GM18505 (cell line): ENCODE data around the gene WDFY2.

ENCODE experiments used
- ATAC-seq: cut with Tn5 transposase; IDR thresholded peaks from one replicate; pipeline ENCODE4 v1.9.1; 2021; ENCODE audit not compliant: unreplicated experiment
- POLR2A ChIP-seq: IDR thresholded peaks from 4 replicates; pipeline ENCODE4 v1.6.1; 2011; ENCODE audit warnings: borderline replicate concordance; ENCODE audit not compliant: insufficient read depth, insufficient read length; ENCODE audit errors: extremely low read depth

Gene WDFY2

DNA sequence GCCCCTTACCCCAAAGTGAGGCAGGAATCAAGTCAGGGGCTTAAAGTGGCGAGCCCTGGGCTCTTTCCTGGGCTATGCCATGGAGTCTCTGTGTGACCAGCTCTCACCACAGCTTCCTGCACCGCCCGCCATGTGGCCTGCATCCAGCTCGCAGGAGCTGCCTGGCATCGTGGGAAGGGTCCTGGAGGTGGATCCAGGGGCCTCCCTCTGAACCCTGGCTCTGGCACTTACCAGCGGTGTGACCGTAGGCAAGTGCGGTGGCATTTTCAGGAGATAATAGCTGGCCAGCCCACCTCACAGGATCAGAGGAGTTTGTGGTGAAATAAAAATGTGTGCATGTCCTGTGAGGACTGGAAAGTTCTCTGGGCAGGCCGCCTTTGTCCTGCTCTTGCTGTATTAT lies 193.7 kb downstream of the WDFY2 start:
- no peak for TF ChIP-seq POLR2A
- ATAC-seq = no peak

DNA sequence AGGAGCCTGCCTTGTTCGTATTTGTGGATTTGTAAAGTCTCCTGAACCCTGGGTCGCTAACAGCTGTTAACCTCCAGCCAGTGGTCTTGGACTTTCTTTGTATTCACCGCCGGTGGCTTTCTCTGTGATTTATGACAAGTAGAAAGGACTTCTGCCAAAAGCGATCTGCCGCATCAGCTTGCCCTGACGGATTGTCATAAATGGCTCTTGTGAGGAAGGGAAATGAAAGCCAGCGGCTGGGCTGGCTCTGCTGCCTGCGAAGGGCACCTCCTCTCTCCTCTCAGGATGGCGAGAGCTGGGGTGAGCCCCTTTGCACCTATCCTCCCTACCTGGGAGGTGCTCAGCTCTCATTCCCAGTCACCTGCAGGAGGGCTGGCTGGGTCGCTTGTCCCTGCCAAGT lies 194.1 kb downstream of the WDFY2 start:
- TF ChIP-seq POLR2A = no peak
- no peak for ATAC-seq

DNA sequence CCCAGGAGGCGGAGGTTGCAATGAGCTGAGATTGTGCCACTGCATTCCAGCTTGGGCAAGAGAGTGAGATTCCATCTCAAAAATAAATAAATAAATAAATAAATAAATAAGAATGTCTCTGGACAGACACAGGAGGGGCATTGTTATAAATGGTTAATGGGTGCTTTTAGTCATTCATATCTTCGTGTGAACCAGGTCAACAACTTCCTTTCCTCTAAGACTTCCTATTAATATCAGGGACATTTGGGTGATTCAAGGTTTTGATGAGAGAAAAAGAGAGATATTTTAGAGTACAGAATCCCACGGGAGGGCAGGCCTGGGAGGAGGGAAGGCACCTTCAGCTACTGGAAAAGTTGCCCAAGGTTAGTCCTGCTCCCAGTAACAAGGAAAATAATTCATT lies 195.8 kb downstream of the WDFY2 start:
- TF ChIP-seq POLR2A = no peak
- ATAC-seq = no peak

DNA sequence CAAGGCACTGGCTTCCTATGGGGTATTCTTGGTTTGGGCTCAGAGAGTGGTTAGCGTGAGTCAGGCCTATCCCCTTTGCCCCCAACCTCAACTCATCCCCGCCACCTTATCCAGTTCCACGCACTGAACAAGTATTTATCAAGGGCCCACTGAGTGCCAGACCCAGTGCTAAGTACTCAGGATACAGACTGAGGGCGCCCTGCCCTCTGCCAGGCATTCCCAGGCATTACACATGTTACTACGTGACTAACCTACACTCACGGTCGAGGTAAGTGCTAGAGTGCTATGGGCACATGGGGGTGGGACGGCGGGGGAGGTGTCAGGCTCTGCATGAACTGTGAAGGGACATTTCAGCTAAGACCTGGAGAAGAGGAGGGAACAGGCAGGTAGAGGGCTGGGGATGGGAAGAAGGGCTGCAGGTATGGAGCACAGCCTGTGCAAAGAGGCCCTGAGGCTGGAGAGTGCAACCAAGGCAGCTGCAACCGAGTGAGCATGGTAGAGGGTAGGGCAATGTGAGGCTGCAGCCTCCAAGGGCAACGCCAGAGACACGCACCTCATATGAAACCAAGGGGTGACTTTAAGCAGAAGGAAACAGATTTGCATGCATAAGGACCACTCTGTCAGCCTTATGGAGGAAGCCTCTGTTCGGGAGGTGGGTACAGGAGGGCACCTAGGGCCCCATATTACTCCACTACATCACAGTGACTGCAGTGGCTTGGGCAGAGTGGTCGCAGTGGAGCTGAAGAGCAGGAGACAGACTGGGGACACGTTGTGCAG lies 197.2 kb downstream of the WDFY2 start:
- no peak for ATAC-seq
- TF ChIP-seq POLR2A = no peak

DNA sequence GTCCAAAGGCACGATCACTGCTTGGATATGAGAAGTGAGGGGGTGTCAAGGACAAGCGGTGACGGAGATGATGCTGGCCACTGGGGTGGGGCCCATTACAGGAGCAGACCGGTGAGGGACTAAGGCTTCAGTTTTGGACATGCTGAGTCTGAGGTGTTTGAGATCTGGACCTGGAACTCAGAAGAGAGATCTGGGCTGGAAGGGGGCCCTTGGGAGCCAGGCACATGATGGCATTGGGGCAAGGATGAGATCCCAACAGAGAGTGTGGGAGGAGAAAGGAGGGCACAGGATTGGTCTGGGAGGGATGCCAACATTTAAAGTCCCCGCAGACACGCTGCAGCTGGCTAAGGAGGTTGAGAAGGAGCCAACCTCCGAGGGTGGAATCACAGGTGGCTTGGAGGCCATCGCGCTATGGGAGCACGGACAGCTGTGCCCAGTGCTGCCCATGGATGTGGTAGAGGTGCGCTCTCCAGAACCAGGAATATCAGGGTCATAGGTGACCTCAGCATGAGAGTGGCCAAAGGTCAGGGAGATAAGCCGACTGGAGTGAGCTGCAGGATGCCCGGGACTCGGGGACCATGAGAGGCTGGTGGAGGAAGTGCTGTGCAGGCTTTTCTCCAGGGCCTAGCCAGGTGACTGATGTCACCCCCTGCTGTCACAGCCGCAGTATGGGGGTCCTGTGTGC lies 197.9 kb downstream of the WDFY2 start:
- ATAC-seq = no peak
- no peak for TF ChIP-seq POLR2A

DNA sequence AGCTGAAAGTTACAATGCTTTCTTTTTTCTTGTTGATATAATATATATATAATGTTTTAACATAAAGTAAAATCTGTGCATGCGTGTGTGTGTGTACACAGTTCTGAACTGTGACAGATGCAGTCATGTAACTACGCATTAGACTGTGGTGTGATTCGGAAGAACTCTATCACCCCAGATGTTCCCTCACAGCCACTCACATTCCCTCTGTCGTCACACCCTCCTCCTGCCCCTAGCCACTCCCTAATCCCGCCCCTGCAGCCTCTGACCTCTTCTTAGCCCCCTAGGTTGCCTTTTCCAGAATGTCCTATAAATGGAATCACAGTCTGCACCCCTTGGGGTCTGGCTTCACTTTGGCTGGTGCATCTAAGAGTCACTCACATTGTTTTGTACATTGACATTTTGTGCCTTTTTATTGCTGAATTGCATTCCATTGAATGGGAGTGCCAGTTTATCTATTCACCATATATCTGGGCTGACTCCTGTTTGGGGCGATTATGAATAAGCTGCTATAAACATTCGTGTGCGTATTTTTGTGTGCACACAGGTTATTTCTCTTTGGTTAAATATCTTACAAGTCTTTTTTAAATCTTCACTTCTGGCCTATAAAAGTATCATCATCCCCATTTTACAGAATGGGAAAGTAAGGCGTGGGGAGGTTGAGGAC lies 199.3 kb downstream of the WDFY2 start:
- no peak for TF ChIP-seq POLR2A
- no peak for ATAC-seq

DNA sequence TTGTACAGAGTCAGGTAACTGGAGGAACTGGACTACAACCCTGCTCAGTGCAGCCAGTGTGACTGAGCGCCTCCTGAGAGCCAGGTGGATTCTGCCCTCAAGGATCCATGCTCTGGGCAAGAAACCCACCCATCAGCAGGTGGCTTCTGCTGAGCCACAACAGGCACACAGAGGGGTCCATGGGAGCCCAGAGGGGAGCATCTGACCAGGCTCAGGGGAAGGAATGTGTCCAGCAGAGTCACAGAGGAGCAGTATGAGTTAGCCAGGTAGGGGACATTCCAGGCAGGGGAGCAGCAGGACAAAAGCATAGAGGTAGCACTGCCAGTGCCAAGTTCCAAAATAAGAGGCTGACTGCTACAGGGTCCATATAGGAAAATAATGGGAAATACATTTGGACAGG lies 199.8 kb downstream of the WDFY2 start:
- TF ChIP-seq POLR2A = no peak
- no peak for ATAC-seq

DNA sequence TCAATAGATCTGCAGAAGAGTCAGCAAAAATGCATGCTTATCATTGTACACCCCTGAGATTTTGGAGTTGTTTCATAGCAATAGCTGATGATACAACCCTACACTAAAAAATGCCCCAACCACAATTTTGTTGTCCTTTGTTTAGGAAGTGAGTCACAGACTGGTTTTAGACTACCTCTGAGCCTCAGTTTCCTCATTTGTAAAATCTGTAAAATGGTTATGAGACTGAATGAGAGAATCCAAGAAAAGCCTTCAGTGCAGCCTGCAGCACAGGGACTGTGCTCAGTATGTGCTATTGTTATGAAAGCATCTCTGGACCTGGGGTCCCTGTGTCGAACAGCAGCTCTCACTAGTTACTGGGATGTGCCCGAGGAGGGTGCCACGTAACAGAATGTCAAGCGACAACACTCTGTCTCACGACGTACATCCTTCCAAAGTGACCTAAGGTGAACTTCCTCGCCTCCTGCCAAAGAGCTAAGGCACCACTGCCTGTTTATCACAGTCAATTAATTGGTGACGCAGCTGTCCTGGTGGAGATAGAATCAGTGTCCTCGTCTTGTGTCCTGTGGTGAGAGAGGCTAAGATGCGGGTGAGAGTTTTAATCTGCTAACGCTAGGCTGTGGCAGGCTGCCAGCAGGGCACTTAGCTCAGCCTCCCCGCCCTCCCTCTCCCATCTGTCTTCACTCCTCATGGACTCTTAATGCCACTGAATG lies 201.6 kb downstream of the WDFY2 start:
- no peak for TF ChIP-seq POLR2A

DNA sequence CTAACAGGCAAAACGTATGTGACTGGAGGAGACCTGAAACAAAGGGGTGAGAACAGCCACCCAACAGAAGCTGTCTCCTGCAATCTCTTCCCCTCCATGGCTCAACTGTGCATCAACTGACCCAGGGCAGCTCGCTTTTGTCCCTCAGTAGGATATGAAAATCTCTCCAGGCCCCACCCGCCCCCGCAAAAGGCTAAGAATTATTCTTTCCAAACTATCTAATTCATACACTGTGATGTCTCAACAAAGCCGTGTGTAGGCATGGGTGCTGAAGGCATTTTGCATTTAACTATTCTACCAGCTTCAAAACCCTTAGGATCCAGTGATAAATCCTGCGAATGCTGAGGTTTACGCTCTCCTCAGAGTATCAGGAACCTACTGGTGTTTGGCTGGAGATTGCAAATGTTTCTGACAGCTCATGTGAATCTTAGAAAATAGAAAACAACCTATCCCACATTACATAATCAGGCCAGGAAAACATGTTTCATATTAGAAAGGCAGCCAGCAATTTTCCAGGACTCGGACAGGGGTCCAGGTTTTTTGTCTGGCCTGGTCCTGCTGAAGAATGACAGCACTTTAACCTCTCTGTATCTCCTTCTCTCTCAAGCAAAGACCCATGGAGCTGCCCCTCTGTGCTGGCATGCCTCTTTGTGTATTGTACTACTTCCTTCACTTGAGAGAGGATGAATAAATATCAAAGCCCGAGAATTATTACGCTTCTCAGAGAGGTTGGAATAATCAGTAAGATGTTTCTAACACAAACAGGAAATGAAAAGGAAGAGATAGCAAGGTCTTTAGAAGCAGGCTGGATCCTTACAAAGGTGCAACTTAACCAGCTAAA lies 202.4 kb downstream of the WDFY2 start:
- ATAC-seq = no peak
- no peak for TF ChIP-seq POLR2A

More for the DNA sequence above, 201.6 kb downstream of the WDFY2 start:
- no peak for ATAC-seq

DNA sequence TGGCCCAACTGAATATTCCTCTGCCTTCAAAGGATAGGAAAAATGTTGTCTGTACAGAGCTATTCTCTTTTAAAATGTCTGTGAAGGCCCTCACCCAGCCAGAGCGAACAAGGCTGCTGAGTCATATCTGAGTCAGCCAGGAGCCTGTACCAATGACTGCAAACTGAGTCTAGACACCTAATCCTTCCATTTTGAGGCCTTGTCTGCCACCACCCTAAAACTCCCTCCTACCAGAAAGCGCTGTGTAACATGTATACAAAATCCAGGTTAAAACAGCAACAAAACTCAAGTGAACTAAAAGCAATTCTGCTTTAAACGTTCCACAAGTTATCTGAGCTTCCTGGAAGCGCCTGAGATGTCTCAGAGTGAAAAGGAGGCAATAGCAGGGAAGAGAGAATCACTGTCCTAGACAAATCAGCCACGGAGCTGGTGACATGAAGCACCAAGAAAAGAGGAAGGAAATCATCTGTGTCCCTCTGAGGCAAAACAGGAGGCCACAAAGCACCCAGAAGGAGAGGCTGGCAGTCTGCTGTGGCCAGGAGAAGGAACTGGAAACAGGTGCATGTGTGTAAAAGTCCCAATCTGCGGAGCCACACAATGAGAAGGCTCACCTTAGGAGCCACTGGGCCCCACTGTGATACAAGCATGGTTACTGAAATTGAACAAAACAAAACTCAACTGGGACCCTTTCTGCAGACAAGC lies 209.5 kb downstream of the WDFY2 start:
- peak; percentile 32 for TF ChIP-seq POLR2A
- ATAC-seq = peak; percentile 55

DNA sequence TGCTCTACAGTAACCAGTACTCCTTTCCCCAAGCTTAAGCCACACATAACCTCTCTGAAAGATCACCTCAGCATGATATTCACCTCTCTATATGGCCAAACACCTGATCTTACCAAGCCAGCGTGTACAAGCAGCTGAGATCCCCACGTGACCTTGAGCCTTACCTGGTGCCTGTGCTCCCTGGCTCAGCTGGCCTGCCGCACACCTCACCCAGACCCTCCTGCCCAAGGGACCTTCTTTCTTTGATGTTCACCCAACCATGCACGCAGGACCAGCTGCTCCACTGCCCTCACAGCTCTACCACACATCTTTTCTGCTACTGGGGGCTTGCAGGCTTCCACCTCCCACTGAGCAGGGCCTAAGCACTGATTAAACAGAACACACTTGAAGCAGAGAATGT lies 210.7 kb downstream of the WDFY2 start:
- no peak for TF ChIP-seq POLR2A
- ATAC-seq = no peak

DNA sequence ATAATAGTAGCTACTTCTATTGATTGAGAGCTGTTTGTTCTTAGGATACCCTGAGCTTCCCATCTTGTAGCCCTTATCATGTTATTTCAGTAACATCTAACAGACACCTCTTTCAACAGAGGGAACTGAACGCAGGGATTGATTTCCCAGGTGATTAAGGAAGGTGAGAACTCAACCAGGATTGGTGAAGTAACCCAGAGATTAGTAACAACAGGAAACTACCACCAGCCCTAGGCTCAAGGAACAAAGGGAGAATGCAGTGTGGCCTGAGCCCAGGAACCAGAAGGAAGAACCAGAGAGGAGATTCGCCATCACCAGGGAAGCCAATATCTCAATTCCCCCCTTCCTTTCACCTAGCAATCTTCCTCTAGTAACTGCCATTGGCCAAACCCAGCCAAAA lies 211.2 kb downstream of the WDFY2 start:
- no peak for TF ChIP-seq POLR2A
- ATAC-seq = no peak
